ENCODE measurements around the gene FASTK. TPM values are rescaled to one million over a fixed set of nuclear protein-coding genes. Genes with fewer than 3 reads are reported as not detected.
"Not testable (repeated sequence)": the region's sequence is repeated elsewhere in the genome, so short reads cannot be mapped to it uniquely, and the experiment has no call there.

FASTK gene
- polyA plus RNA-seq, 1 experiment = 44.1 TPM

- ChIA-PET POLR2A (interaction anchor here (0.7 kb wide), 1 partner anchor 13 kb away, joined by 3 read pairs; no protein-coding TSS in a partner anchor), CTCF (no interaction called here)
- TF ChIP-seq CTCF (IDR thresholded peaks at IDR 0.05; ENCODE audit: low read depth, low read length) = no peak
- no peak for DNase-seq (ENCODE audit: low read depth, low spot score)
- Histone ChIP-seq H3K27me3 (ENCODE audit: control insufficient read depth, insufficient read depth, low read length) (no peaks in the 10 kb centered on the region), H3K4me3 (ENCODE audit: low read depth, low read length) (no peak overlapping the region), H3K27ac (ENCODE audit: low read depth, low read length) (no peak overlapping the region), H3K9me3 (ENCODE audit: control insufficient read depth, insufficient read depth, low read length) (no peaks in the 10 kb centered on the region; the same call in 1 of the 2 replicates)
These were observed 36.6 kb downstream of the FASTK start for GRCh38 chr7:151043959-151044358.

GRCh38 chr7:151043449-151043848 lies 37.2 kb downstream of the FASTK start:
- H3K27me3 ChIP-seq (ENCODE audit: control insufficient read depth, insufficient read depth, low read length); POLR2A ChIA-PET; H3K4me3 ChIP-seq (ENCODE audit: low read depth, low read length); H3K9me3 ChIP-seq (ENCODE audit: control insufficient read depth, insufficient read depth, low read length); DNase-seq (ENCODE audit: low read depth, low spot score); CTCF ChIA-PET; H3K27ac ChIP-seq (ENCODE audit: low read depth, low read length): not testable (repeated sequence)

GRCh38 chr7:151040616-151041375 lies 39.8 kb downstream of the FASTK start:
- no peak overlapping the region for H3K4me3 ChIP-seq (ENCODE audit: low read depth, low read length)
- no peak overlapping the region for H3K27ac ChIP-seq (ENCODE audit: low read depth, low read length)
- no peak for TF ChIP-seq CTCF (IDR thresholded peaks at IDR 0.05; ENCODE audit: low read depth, low read length)
- DNase-seq (ENCODE audit: low read depth, low spot score) = no peak
- no peaks in the 10 kb centered on the region; the same call in 1 of the 2 replicates for H3K9me3 ChIP-seq (ENCODE audit: control insufficient read depth, insufficient read depth, low read length)
- ChIA-PET CTCF (no interaction called here), POLR2A (no interaction called here)
- no peaks in the 10 kb centered on the region for H3K27me3 ChIP-seq (ENCODE audit: control insufficient read depth, insufficient read depth, low read length)

GRCh38 chr7:151039850-151040548 lies 40.6 kb downstream of the FASTK start:
- POLR2A ChIA-PET = interaction anchor here (1.2 kb wide), 1 partner anchor 12 kb away, joined by 6 read pairs; the partner anchor contains the start of gene ABCB8
- no peak for TF ChIP-seq CTCF (IDR thresholded peaks at IDR 0.05; ENCODE audit: low read depth, low read length)
- H3K27me3 ChIP-seq (ENCODE audit: control insufficient read depth, insufficient read depth, low read length) = no peaks in the 10 kb centered on the region
- CTCF ChIA-PET = no interaction called here
- no peaks in the 10 kb centered on the region; the same call in 1 of the 2 replicates for H3K9me3 ChIP-seq (ENCODE audit: control insufficient read depth, insufficient read depth, low read length)
- no peak overlapping the region for H3K27ac ChIP-seq (ENCODE audit: low read depth, low read length)
- H3K4me3 ChIP-seq (ENCODE audit: low read depth, low read length) = no peak overlapping the region
- DNase-seq (ENCODE audit: low read depth, low spot score) = no peak

GRCh38 chr7:151038951-151039849 lies 41.4 kb downstream of the FASTK start:
- Histone ChIP-seq H3K27me3 (ENCODE audit: control insufficient read depth, insufficient read depth, low read length) (no peaks in the 10 kb centered on the region), H3K27ac (ENCODE audit: low read depth, low read length) (peak overlapping the region; percentile 82), H3K4me3 (ENCODE audit: low read depth, low read length) (no peak overlapping the region), H3K9me3 (ENCODE audit: control insufficient read depth, insufficient read depth, low read length) (no peaks in the 10 kb centered on the region; the same call in 1 of the 2 replicates)
- TF ChIP-seq CTCF (IDR thresholded peaks at IDR 0.05; ENCODE audit: low read depth, low read length) = no peak
- no peak for DNase-seq (ENCODE audit: low read depth, low spot score)
- CTCF ChIA-PET = interaction anchor here (0.6 to 1.5 kb wide), 3 partner anchors 11 to 85 kb away, joined by 3 to 6 read pairs (median 3); partner anchors contain the start of gene ABCB8
- POLR2A ChIA-PET = interaction anchor here (0.6 to 1.2 kb wide), 2 partner anchors 11 to 1261 kb away, joined by 3 to 6 read pairs; partner anchors contain the start of gene ABCB8
